HG03565 (cell line): ENCODE data around the gene MAD1L1.
"Not testable (repeated sequence)": the region's sequence is repeated elsewhere in the genome, so short reads cannot be mapped to it uniquely, and the experiment has no call there.

Experiments
- ATAC-seq: cut with Tn5 transposase; IDR thresholded peaks from one replicate; pipeline ENCODE4 v1.9.1; 2021; ENCODE audit warnings: mild to moderate bottlenecking, moderate library complexity; ENCODE audit not compliant: unreplicated experiment

The MAD1L1 gene

DNA sequence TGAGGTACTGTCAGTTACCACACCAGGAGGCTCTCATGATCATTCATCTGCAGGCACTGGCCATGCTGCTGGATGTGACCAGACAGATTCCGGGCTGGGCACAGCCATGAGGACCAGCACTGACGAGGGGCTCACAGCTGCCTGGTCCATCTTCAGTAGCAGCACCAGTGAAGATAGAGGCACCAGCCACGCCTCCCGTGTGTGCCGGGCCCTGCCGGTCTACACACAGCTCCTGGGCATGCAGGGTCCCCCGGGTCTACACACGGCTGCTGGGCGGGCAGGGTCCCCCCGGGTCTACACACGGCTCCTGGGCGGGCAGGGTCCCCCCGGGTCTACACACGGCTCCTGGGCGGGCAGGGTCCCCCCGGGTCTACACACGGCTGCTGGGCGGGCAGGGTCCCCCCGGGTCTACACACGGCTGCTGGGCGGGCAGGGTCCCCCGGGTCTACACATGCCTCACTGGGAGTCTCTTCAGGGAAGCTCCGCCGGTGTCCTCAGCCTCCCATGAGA, 236.8 kb downstream of the MAD1L1 start:
- not testable (repeated sequence) for ATAC-seq

- ATAC-seq: no peak
Measured at GRCh38 chr7:1995426-1995825, 237.3 kb downstream of the MAD1L1 start.

DNA sequence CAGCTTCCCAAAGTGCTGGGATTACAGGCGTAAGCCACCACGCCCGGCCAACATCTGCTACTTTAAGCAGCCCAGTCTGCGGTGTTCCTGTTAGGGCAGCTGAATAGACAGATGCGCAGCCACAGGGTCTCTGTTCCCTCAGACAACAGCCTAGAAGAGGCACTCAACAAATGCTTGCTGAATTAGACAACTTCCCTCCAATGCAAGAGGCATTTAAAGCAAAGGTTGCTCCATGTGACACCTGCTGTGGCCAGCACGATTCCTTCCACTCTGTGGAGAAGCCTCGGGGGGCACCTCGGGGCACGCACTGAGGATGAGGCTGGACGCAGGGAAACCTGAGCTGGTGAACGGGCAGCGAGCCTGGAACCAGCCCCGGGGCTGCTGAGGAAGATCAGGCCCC, 237.8 kb downstream of the MAD1L1 start:
- ATAC-seq: no peak

- no peak for ATAC-seq
Measured at GRCh38 chr7:1993776-1994740, 238.7 kb downstream of the MAD1L1 start.

- ATAC-seq: no peak
Measured at GRCh38 chr7:1993031-1993695, 239.6 kb downstream of the MAD1L1 start.

- ATAC-seq: no peak
Measured at GRCh38 chr7:1992554-1992953, 240.2 kb downstream of the MAD1L1 start.

DNA sequence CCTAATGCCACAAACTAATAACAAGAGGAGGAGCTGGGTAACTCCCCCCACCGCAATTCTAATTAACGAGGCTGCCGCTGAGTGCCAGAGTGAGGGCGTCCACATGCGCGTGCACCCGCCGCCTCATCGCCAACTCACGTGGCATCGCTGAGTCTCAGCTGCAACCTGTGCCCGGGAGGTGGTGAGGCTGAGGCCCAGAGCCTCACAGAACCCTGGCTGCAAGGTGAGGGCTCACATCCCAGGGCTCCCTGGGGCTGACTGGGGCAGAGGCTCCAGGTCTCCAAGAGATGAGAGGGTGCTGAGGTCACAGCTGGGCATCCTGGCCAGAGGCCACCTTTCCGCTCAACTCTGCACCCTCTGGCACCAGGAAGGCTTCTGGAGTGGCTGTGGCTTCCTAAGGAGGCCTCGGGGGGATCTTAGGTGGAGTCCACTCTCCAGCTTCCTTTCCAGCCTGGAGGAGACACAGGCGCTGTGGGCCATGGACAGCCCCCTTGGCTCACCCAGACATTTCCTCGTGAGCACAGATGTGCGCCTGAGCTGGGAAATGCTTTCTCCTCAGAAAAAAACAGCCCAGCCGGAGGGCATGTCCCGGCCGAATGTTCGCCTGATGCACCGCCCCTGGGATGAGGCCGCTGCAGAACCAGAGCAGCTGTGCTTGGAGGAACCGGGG, 242.6 kb downstream of the MAD1L1 start:
- ATAC-seq: no peak

- ATAC-seq: no peak
Measured at GRCh38 chr7:1989049-1989860, 243.5 kb downstream of the MAD1L1 start.

GRCh38 chr7:1988533-1988930, 244.2 kb downstream of the MAD1L1 start:
- no peak for ATAC-seq

DNA sequence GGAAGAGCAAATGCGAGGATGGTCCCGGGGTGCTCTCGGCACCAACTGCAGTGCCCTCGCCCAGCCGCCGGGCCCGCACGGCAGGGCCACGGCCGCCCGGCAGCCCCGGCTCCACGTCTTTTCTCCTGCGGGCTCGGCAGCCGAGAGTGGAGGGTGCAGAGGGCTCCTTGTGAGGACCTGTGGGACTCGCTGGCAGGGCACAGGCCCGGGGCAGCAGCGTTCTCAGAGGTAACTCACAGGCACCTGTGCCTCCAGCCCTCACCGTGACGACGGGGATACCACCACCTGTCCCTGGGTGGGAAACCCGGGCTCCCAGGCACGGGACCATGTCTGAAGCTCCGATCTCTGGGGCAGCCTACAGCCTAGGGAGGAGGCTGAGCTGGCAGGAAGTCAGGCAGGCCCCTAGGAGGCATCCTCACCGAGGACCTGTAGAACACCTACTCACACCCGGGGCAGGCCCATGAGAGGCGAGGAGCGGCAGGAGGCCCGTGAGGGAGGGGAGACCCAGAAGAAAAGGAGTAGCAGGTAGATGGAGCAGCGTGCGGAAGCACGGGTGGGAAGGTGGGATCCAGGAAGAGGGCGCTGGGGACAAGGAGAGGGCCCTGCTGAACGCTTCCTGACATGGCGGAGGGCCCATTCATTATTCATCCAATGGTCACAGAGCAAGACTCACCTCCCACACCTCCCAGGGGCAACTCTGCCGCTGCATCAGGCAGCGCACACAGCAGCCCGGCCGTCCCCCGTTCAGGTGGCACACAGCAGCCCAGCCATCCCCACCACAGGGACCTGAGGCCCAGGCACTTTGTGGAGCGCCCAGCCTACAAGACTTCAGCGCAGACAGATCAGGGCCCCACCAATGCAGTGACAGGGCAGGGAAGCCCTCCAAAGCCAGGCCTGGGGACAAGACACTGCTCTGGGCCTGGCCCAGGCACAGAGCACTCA, 244.9 kb downstream of the MAD1L1 start:
- no peak for ATAC-seq

DNA sequence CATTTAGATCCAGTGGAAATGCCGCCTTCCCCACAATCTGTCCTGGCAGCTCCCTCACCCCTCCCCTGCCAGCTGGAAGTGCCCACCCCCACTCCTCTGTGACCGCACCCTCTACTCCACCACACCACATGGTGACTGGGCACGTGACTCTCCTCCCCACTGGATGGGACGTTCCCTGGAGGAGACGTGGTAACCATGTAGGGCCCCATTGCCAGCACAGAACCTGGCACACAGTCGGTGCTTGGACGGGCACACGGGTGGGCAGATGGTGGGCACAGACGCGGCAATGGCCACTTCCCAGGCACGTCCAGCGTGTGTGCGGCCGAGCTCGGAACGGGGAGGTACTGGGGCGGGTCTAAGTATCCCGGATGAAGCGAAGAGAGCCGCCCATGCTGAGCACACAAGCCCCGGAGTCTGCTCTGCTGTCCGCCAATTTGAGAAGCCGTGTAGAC, 245.6 kb downstream of the MAD1L1 start:
- ATAC-seq: no peak

- no peak for ATAC-seq
Measured at GRCh38 chr7:1986366-1987083, 246.2 kb downstream of the MAD1L1 start.

- no peak for ATAC-seq
Measured at GRCh38 chr7:1985936-1986335, 246.8 kb downstream of the MAD1L1 start.

GRCh38 chr7:1985042-1985441, 247.7 kb downstream of the MAD1L1 start:
- no peak for ATAC-seq

DNA sequence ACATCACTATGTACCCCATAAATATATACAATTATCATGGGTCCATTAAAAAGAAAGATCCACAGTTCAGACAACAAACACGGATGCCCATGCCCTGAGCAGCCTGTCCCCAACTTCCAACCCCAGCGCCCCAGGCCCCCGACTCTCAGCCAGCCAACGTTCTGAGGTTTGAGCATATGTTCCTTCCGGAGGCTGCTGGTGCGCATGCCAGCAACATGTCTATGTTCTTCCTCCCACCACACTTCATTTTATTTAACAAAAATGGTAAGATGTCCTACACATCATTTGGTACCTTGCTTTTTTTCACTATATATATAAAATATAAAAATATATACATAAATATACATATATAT, 250.9 kb downstream of the MAD1L1 start:
- ATAC-seq: no peak

- ATAC-seq: no peak
Measured at GRCh38 chr7:1981201-1981877, 251.4 kb downstream of the MAD1L1 start.

GRCh38 chr7:1979591-1980560, 252.9 kb downstream of the MAD1L1 start:
- ATAC-seq: no peak
